WTC11 (cell line): ENCODE results near the gene MECP2. TPM values are rescaled to one million over a fixed set of nuclear protein-coding genes. Genes with fewer than 3 reads are reported as not detected.

Source experiments
- ATAC-seq: fragments of 200-7000 bp; cut with Tn5 transposase; 2 replicates; pipeline ENCODE4 v1.10.0; 2021; ENCODE audit warnings: mild to moderate bottlenecking, moderate library complexity
- CTCF ChIA-PET: fragments of 300-600 bp; sonication (Branson Sonifier 250); formaldehyde crosslinking; loops from one replicate; lab custom pipeline; 2021; ENCODE audit warnings: antibody characterized with exemption; lab: Charles Lee
- POLR2A ChIA-PET: fragments of 350-600 bp; sonication (Branson Sonifier 250); formaldehyde crosslinking; loops from one replicate; lab custom pipeline; 2021; ENCODE audit warnings: antibody characterized with exemption; lab: Charles Lee
- DNase-seq: peaks from one replicate; pipeline ENCODE4 v3.0.0; 2021; ENCODE audit warnings: low spot score
- H3K27ac Mint-ChIP-seq: 2 replicates; pipeline ENCODE4 v1.8.0; 2021; ENCODE audit warnings: mixed read lengths
- H3K27me3 Mint-ChIP-seq: 2 replicates; pipeline ENCODE4 v1.8.0; 2021; ENCODE audit warnings: low read depth, mild to moderate bottlenecking, moderate library complexity, mixed read lengths
- H3K36me3 Mint-ChIP-seq: 2 replicates; pipeline ENCODE4 v1.8.0; 2021; ENCODE audit warnings: mixed read lengths
- H3K4me1 Mint-ChIP-seq: 2 replicates; pipeline ENCODE4 v1.8.0; 2022; ENCODE audit warnings: mixed read lengths
- H3K4me3 Mint-ChIP-seq: 2 replicates; pipeline ENCODE4 v1.8.0; 2021; ENCODE audit warnings: mild to moderate bottlenecking, moderate library complexity, mixed read lengths
- H3K9me3 Mint-ChIP-seq: 2 replicates; pipeline ENCODE4 v1.8.0; 2021; ENCODE audit warnings: mixed read lengths
- CBFB ChIP-seq: sonication (generic); formaldehyde crosslinking; IDR thresholded peaks from 2 replicates; pipeline ENCODE4 v1.8.1; 2022; ENCODE audit warnings: mild to moderate bottlenecking, low read depth, missing genetic modification reagents
- FOXP1 ChIP-seq: sonication (generic); formaldehyde crosslinking; IDR thresholded peaks from 2 replicates; pipeline ENCODE4 v1.8.0; 2022; ENCODE audit warnings: missing genetic modification reagents, mild to moderate bottlenecking, moderate library complexity, borderline replicate concordance
- NR3C1 ChIP-seq: sonication (generic); formaldehyde crosslinking; conservative IDR thresholded peaks from 2 replicates; pipeline ENCODE4 v1.8.1; 2023; ENCODE audit warnings: low read depth, mild to moderate bottlenecking, missing genetic modification reagents
- RORB ChIP-seq: fragments of 250-450 bp; sonication (Bioruptor Pico); IDR thresholded peaks from 2 replicates; pipeline ENCODE4 v1.9.0; 2021; ENCODE audit warnings: mild to moderate bottlenecking
- SMAD3 ChIP-seq: sonication (generic); formaldehyde crosslinking; IDR thresholded peaks from 2 replicates; pipeline ENCODE4 v1.8.0; 2022; ENCODE audit warnings: missing genetic modification reagents, mild to moderate bottlenecking, borderline replicate concordance
- ZNF232 ChIP-seq: sonication (generic); formaldehyde crosslinking; IDR thresholded peaks from 2 replicates; pipeline ENCODE4 v1.8.0; 2022; ENCODE audit warnings: mild to moderate bottlenecking, missing genetic modification reagents
- ZNF281 ChIP-seq: sonication (generic); formaldehyde crosslinking; IDR thresholded peaks from 2 replicates; pipeline ENCODE4 v1.8.0; 2023; ENCODE audit warnings: mild to moderate bottlenecking, missing genetic modification reagents
- ZNF416 ChIP-seq: fragments of 250-450 bp; sonication (Bioruptor Pico); IDR thresholded peaks from 2 replicates; pipeline ENCODE4 v1.9.0; 2021; ENCODE audit warnings: mild to moderate bottlenecking, inconsistent platforms
- ZNF423 ChIP-seq: fragments of 250-450 bp; sonication (Bioruptor Pico); IDR thresholded peaks from 2 replicates; pipeline ENCODE4 v2.1.2; 2022; ENCODE audit warnings: mild to moderate bottlenecking, moderate library complexity
- ZNF532 ChIP-seq: fragments of 250-450 bp; sonication (Bioruptor Pico); IDR thresholded peaks from 2 replicates; pipeline ENCODE4 v1.9.0; 2021; ENCODE audit warnings: mild to moderate bottlenecking, borderline replicate concordance
- total RNA-seq: library from RNA; stranded (reverse); gene quantifications from 3 replicates; pipeline ENCODE4 v1.2.3, GENCODE V29; 2021
- TF ChIP-seq, protein P1 (sequence below): fragments of 250-450 bp; sonication (Bioruptor Pico); IDR thresholded peaks from 2 replicates; pipeline ENCODE4 v1.9.0; 2021; ENCODE audit warnings: mild to moderate bottlenecking
- TF ChIP-seq, protein P2 (sequence below): sonication (generic); formaldehyde crosslinking; IDR thresholded peaks from 2 replicates; pipeline ENCODE4 v1.8.1; 2022; ENCODE audit warnings: mild to moderate bottlenecking, moderate library complexity, missing genetic modification reagents
- TF ChIP-seq, protein P3 (sequence below): sonication (generic); formaldehyde crosslinking; IDR thresholded peaks from 2 replicates; pipeline ENCODE4 v1.8.0; 2023; ENCODE audit warnings: missing genetic modification reagents
- TF ChIP-seq, protein P4 (sequence below): sonication (generic); formaldehyde crosslinking; IDR thresholded peaks from 2 replicates; pipeline ENCODE4 v1.8.0; 2022; ENCODE audit warnings: mild to moderate bottlenecking, missing genetic modification reagents

Gene MECP2
- total RNA-seq, 1 experiment from 2014 or later, result 28.7 TPM

DNA sequence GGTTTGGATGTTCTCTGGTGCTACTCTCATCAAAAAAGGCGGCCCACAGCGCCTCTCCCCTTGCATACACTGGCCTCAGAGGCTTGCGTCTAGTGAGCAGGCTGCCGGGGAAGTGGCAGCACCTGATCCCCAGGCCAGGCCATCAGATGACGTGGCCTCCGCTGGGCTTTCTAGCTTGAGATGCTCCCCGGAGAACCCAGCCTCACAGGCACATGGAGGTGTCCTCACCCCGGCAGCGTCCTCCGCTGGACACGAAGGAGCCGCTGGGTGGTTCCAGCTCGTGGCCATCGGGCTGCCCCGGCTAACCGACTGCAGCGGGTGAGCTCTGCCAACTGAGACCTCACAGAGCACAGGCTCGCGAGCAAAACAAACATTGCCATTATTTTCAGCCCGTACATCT lies 90.6 kb downstream of the MECP2 start:
- H3K27me3 Mint-ChIP-seq, result no peaks in the 10 kb centered on the region
- no peaks in the 10 kb centered on the region for H3K9me3 Mint-ChIP-seq
- H3K27ac Mint-ChIP-seq, result no peak overlapping the region
- ChIA-PET POLR2A (no interaction called here), CTCF (interaction anchor here (1.0 kb wide), 1 partner anchor 301 kb away, joined by 3 read pairs; no protein-coding TSS in a partner anchor)
- H3K4me1 Mint-ChIP-seq, result no peaks in the 10 kb centered on the region; the same call in 1 of the 2 replicates
- ATAC-seq (no peak), DNase-seq (no peak)
- H3K4me3 Mint-ChIP-seq, result no peak overlapping the region
- H3K36me3 Mint-ChIP-seq, result no peaks in the 10 kb centered on the region
- TF ChIP-seq ZNF232 (CRISPR knock-in tag), result no peak
- TF ChIP-seq ZNF416 (CRISPR knock-in tag), result no peak
- no peak for TF ChIP-seq SMAD3 (CRISPR knock-in tag)
- TF ChIP-seq ZNF532 (CRISPR knock-in tag), result no peak
- no peak for TF ChIP-seq ZNF281
- TF ChIP-seq, protein P1, sequence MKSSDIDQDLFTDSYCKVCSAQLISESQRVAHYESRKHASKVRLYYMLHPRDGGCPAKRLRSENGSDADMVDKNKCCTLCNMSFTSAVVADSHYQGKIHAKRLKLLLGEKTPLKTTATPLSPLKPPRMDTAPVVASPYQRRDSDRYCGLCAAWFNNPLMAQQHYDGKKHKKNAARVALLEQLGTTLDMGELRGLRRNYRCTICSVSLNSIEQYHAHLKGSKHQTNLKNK (CRISPR knock-in tag), result no peak
- TF ChIP-seq NR3C1 (CRISPR knock-in tag), result no peak
- TF ChIP-seq CBFB (CRISPR knock-in tag), result no peak
- no peak for TF ChIP-seq RORB (CRISPR knock-in tag)
- TF ChIP-seq, protein P2, sequence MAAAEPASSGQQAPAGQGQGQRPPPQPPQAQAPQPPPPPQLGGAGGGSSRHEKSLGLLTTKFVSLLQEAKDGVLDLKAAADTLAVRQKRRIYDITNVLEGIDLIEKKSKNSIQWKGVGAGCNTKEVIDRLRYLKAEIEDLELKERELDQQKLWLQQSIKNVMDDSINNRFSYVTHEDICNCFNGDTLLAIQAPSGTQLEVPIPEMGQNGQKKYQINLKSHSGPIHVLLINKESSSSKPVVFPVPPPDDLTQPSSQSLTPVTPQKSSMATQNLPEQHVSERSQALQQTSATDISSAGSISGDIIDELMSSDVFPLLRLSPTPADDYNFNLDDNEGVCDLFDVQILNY, result no peak
- no peak for TF ChIP-seq FOXP1 (CRISPR knock-in tag)
- TF ChIP-seq, all 79 proteins: peak for 0

DNA sequence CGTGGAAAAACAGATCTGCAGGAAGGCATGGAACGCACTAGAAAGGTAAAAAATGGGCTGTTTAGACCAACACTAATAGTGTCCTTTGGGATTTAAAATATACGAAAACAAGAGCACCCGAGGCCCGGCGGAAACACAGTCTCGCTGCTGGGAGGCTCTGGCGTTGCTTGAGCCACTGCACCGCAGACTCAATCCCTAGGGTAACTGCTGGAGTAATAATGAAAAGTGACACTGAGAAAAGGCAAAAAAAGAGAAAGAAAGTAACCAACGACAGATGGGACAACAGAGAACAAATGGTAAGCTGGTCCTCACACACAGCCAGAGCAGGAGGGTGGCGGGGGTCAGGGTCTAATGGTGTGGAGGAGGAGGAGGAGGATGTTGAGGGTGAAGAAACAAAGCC lies 93.2 kb downstream of the MECP2 start:
- peak overlapping the region; percentile 79 for H3K27ac Mint-ChIP-seq
- peaks cover 8% of the 10 kb centered on the region for H3K4me1 Mint-ChIP-seq

More for the DNA sequence above, 93.2 kb downstream of the MECP2 start:
- no peak for ATAC-seq
- TF ChIP-seq, protein P3, sequence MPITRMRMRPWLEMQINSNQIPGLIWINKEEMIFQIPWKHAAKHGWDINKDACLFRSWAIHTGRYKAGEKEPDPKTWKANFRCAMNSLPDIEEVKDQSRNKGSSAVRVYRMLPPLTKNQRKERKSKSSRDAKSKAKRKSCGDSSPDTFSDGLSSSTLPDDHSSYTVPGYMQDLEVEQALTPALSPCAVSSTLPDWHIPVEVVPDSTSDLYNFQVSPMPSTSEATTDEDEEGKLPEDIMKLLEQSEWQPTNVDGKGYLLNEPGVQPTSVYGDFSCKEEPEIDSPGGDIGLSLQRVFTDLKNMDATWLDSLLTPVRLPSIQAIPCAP (CRISPR knock-in tag), result no peak
- TF ChIP-seq, protein P4, sequence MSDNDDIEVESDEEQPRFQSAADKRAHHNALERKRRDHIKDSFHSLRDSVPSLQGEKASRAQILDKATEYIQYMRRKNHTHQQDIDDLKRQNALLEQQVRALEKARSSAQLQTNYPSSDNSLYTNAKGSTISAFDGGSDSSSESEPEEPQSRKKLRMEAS (CRISPR knock-in tag), result no peak
- TF ChIP-seq ZNF423 (CRISPR knock-in tag), result no peak
- DNase-seq, result no peak
- POLR2A ChIA-PET, result no interaction called here
- Mint-ChIP-seq H3K4me3 (no peak overlapping the region), H3K9me3 (no peaks in the 10 kb centered on the region), H3K36me3 (no peaks in the 10 kb centered on the region), H3K27me3 (no peaks in the 10 kb centered on the region)
- CTCF ChIA-PET, result interaction anchor here (1.2 to 1.8 kb wide), 2 partner anchors 9 to 38 kb away, joined by 3 to 7 read pairs; no protein-coding TSS in a partner anchor
